K562 (cell line): ENCODE data around the gene PPP1R12B. TPM values are rescaled to one million over a fixed set of nuclear protein-coding genes. Genes with fewer than 3 reads are reported as not detected.
A peak's percentile ranks its signal among the peaks of the same experiment; 100 is the strongest.

ENCODE experiments used
- ATAC-seq: fragments of 200-7000 bp; cut with Tn5 transposase; 3 replicates; pipeline ENCODE4 v1.9.1; 2020; ENCODE audit warnings: moderate library complexity
- BruUV-seq: library from RNA; stranded (reverse); fragments of 400-500 nt; replicated peaks from 2 replicates; lab custom pipeline; 2021; lab: Mats Ljungman, UMichigan
- CTCF ChIA-PET: fragments of 300-600 bp; formaldehyde crosslinking; extraction: SDS; loops from one replicate; lab custom pipeline; 2021; ENCODE audit warnings: low intra/inter-chr PET ratio; lab: Yijun Ruan, JAX
- POLR2A ChIA-PET: fragments of 300-600, 350-650 bp; sonication (Branson Sonifier 250); formaldehyde crosslinking; extraction: SDS; loops from one replicate; lab custom pipeline; 2021; ENCODE audit warnings: antibody characterized with exemption, inconsistent platforms; lab: Yijun Ruan, JAX
- DNase-seq, 4 experiments: peaks; one replicate each; pipeline versions ENCODE4 v3.0.0 to v3.0.0-alpha.2; 2011 to 2018; ENCODE audit warnings: low spot score in 3 of 4, mixed read lengths in 3 of 4; ENCODE audit errors: extremely low read depth in 1 of 4
- FAIRE-seq: peaks from 2 replicates; lab custom pipeline; 2011; peaks lifted over from hg19 to GRCh38; lab: Jason Lieb, UNC
- H2AFZ ChIP-seq: 2 replicates; pipeline ENCODE4 v1.6.0; 2011; ENCODE audit warnings: low read depth, low read length, control low read depth, inconsistent platforms
- H3K27ac ChIP-seq: fragments of 200-600 bp; 3 replicates; pipeline ENCODE4 v1.8.0; 2011; ENCODE audit warnings: low read depth, mild to moderate bottlenecking, control low read depth, inconsistent platforms, low read length, moderate library complexity, mixed read lengths; ENCODE audit errors: extremely low read depth
- H3K27me3 ChIP-seq, 2 experiments: fragments of 300-600 bp in 1 of 2; 2 replicates in 1 of 2; 3 replicates in 1 of 2; pipeline versions ENCODE4 v1.6.0 to v1.8.0; 2011; ENCODE audit warnings: inconsistent platforms in 2 of 2, low read length in 2 of 2, mild to moderate bottlenecking in 1 of 2, mixed read lengths in 1 of 2, moderate library complexity in 1 of 2; ENCODE audit not compliant: control insufficient read depth in 2 of 2, insufficient read depth in 2 of 2
- H3K36me3 ChIP-seq: fragments of 300-600 bp; 3 replicates; pipeline ENCODE4 v1.8.0; 2011; ENCODE audit warnings: mild to moderate bottlenecking, low read length, inconsistent platforms; ENCODE audit not compliant: control insufficient read depth, insufficient read depth
- H3K4me1 ChIP-seq, 2 experiments: fragments of 200-600 bp in 1 of 2; replicated peaks in 1 of 2; 2 replicates in 1 of 2; 3 replicates in 1 of 2; pipeline versions ENCODE4 v1.5.1 to v1.8.0; 2011; ENCODE audit warnings: inconsistent platforms in 2 of 2, low read length in 2 of 2, mild to moderate bottlenecking in 1 of 2, mixed read lengths in 1 of 2, moderate library complexity in 1 of 2; ENCODE audit not compliant: control insufficient read depth in 2 of 2, insufficient read depth in 2 of 2
- H3K4me2 ChIP-seq: 2 replicates; pipeline ENCODE4 v1.6.1; 2011; ENCODE audit warnings: low read length, control low read depth, inconsistent platforms, mixed read lengths; ENCODE audit not compliant: insufficient read depth
- H3K4me3 ChIP-seq: fragments of 200-600 bp; sonication (generic), shearing (Covaris generic); 2 replicates; pipeline ENCODE4 v1.5.1; 2016; ENCODE audit warnings: control low read depth, inconsistent platforms
- H3K79me2 ChIP-seq: fragments of 200-600 bp; 3 replicates; pipeline ENCODE4 v1.8.0; 2011; ENCODE audit warnings: low read length, inconsistent platforms; ENCODE audit not compliant: control insufficient read depth, insufficient read depth
- H3K9ac ChIP-seq, 2 experiments: 2 replicates each; pipeline versions ENCODE4 v1.6.0 to v1.6.1; 2011; ENCODE audit warnings: low read depth in 2 of 2, low read length in 2 of 2, control low read depth in 1 of 2, inconsistent platforms in 1 of 2, mild to moderate bottlenecking in 1 of 2, mixed read lengths in 1 of 2; ENCODE audit not compliant: insufficient read depth in 1 of 2
- H3K9me1 ChIP-seq: one replicate; pipeline ENCODE4 v1.6.0; 2011; ENCODE audit warnings: inconsistent platforms, mild to moderate bottlenecking, low read length, moderate library complexity; ENCODE audit not compliant: control insufficient read depth, insufficient read depth
- H3K9me3 ChIP-seq: replicated peaks from 2 replicates; pipeline ENCODE4 v1.5.1; 2011; ENCODE audit warnings: low read depth, low read length, inconsistent platforms; ENCODE audit not compliant: control insufficient read depth, insufficient read depth
- H4K20me1 ChIP-seq: replicated peaks from 2 replicates; pipeline ENCODE4 v1.6.1; 2011; ENCODE audit warnings: low read length, inconsistent platforms, mixed read lengths; ENCODE audit not compliant: control insufficient read depth, insufficient read depth
- ATF3 ChIP-seq, 2 experiments: fragments of 450-650 bp in 1 of 2; sonication (generic) in 1 of 2; formaldehyde crosslinking in 1 of 2; IDR thresholded peaks in 1 of 2; conservative IDR thresholded peaks in 1 of 2; 2 replicates each; pipeline versions ENCODE4 v1.6.1 to v1.8.1; 2016 to 2023; ENCODE audit warnings: mild to moderate bottlenecking in 2 of 2, moderate library complexity in 2 of 2, inconsistent platforms in 1 of 2, missing genetic modification reagents in 1 of 2
- CEBPZ ChIP-seq: fragments of 150-350 bp; IDR thresholded peaks from 2 replicates; pipeline ENCODE4 v1.6.1; 2014; ENCODE audit warnings: low read depth, mild to moderate bottlenecking, low read length, borderline replicate concordance
- GABPB1 ChIP-seq: sonication (generic); formaldehyde crosslinking; IDR thresholded peaks from 2 replicates; pipeline ENCODE4 v1.8.0; 2022; ENCODE audit warnings: mild to moderate bottlenecking, missing genetic modification reagents
- RAD51 ChIP-seq: fragments of 450-650 bp; IDR thresholded peaks from 2 replicates; pipeline ENCODE4 v1.7.1; 2016; ENCODE audit warnings: low read depth, mild to moderate bottlenecking, borderline replicate concordance
- TAF15 ChIP-seq: fragments of 200-400 bp; formaldehyde crosslinking; IDR thresholded peaks from 2 replicates; pipeline ENCODE4 v1.6.1; 2017; ENCODE audit warnings: mild to moderate bottlenecking, low read depth, low read length, moderate library complexity
- USF1 ChIP-seq: sonication (generic); formaldehyde crosslinking; IDR thresholded peaks from 2 replicates; pipeline ENCODE4 v1.9.0; 2022; ENCODE audit warnings: mild to moderate bottlenecking, missing genetic modification reagents
- USF2 ChIP-seq: sonication (generic); formaldehyde crosslinking; IDR thresholded peaks from 2 replicates; pipeline ENCODE4 v1.5.0; 2020; ENCODE audit warnings: missing genetic modification reagents
- WGBS: fragments of 100-300 bp; shearing (Covaris generic); methylation state at CpG from one replicate; pipeline ENCODE4 v1.1.6; 2016; ENCODE audit warnings: low coverage, mixed read lengths; ENCODE audit not compliant: insufficient coverage; ENCODE audit errors: missing lambda C conversion rate; 5-methylcytosine and 5-hydroxymethylcytosine counted together
- in situ Hi-C: fragments of 300-500 bp; cut with MboI; formaldehyde crosslinking; loops from 4 replicates; pipeline ENCODE4 v1.15.0; 2018; ENCODE audit warnings: inconsistent platforms, mixed read lengths
- intact Hi-C: fragments of 100-400 bp; cut with micrococcal nuclease; formaldehyde crosslinking; loops from 2 replicates; pipeline ENCODE4 v1.14.2; 2022
- polyA plus RNA-seq, 8 experiments: library from polyadenylated mRNA; depleted of rRNA in 4 of 8; stranded (reverse) in 5 of 8; unstranded in 3 of 8; fragments of >200 nt; fragmentation: Nextera tagmentation in 2 of 8; fragmentation: Illumina TruSeq in 1 of 8; extraction: Ambion mirVana in 2 of 8; extraction: Trizol in 1 of 8; gene quantifications; 2 replicates each; pipeline versions ENCODE4 v1.2.1 to v1.2.3, GENCODE V29; 2011 to 2014; ENCODE audit warnings: inconsistent platforms in 1 of 8, missing spikeins in 1 of 8
- total RNA-seq, 7 experiments: library from RNA; depleted of rRNA in 6 of 7; stranded (reverse); fragments of >200 nt in 6 of 7; fragmentation: Illumina TruSeq in 2 of 7; extraction: Trizol in 2 of 7; gene quantifications; 2 replicates each; pipeline versions ENCODE4 v1.2.1 to v1.2.3, GENCODE V29; 2011 to 2021; ENCODE audit warnings: low replicate concordance in 1 of 7

PPP1R12B gene
- total and polyA plus RNA-seq, 9 of the 15 experiments (the other 6 are each of a cell fraction or from before 2014, with no cell fraction given): 0.73 to 16.9 (median 13.6) TPM

GRCh38 chr1:202589190-202589930, 240.9 kb downstream of the PPP1R12B start:
- TF ChIP-seq USF1 (CRISPR knock-in tag): peak; percentile 81
- peak; percentile 79 for TF ChIP-seq ATF3 (IDR thresholded peaks at IDR 0.05)
- TF ChIP-seq ATF3 (CRISPR knock-in tag; conservative IDR thresholded peaks at IDR 0.05): no peak
- peak; percentile 60 for TF ChIP-seq USF2 (CRISPR knock-in tag)
- TF ChIP-seq GABPB1 (CRISPR knock-in tag): no peak
- TF ChIP-seq CEBPZ: no peak
- peak; percentile 67 for TF ChIP-seq RAD51
- TF ChIP-seq TAF15: no peak
- Histone ChIP-seq H3K27me3 (no peaks in the 10 kb centered on the region), H4K20me1 (peaks cover 2% of the 10 kb centered on the region; the same call in 1 of the 2 replicates), H3K79me2 (no peaks in the 10 kb centered on the region), H3K9me1 (no peaks in the 10 kb centered on the region), H3K4me3 (no peak overlapping the region), H3K36me3 (no peaks in the 10 kb centered on the region), H3K9me3 (no peaks in the 10 kb centered on the region), H3K4me2 (no peak overlapping the region), H3K27ac (no peak overlapping the region), H3K4me1 (peaks cover 5 to 18% of the 10 kb centered on the region in 2 experiments; a peak in 4 of 5 replicates), H3K9ac (no peak overlapping the region; a peak in 1 of 4 replicates), H2AFZ (no peak overlapping the region)
- CTCF ChIA-PET: no interaction called here
- POLR2A ChIA-PET: interaction anchor here (0.5 to 3.5 kb wide), 2 partner anchors 14 to 275 kb away, joined by 3 to 12 read pairs; no protein-coding TSS in a partner anchor
- ATAC-seq (no peak; the same call in 1 of the 3 replicates), FAIRE-seq (no peak), DNase-seq (no peak)
- 49% methylated on average over 8 of the region's 8 CpGs for WGBS
- intact Hi-C loops (no loop called here), in situ Hi-C loops (no loop called here)
- BruUV-seq: no TSS peak
